GM10248 (cell line): ENCODE data around the gene ZMIZ1.

Experiments
- CTCF ChIA-PET: fragments of 300-600 bp; sonication (Branson Sonifier 250); formaldehyde crosslinking; extraction: SDS; loops from one replicate; lab custom pipeline; 2021; ENCODE audit warnings: antibody characterized with exemption; lab: Yijun Ruan, JAX
- POLR2A ChIA-PET: fragments of 350-650 bp; sonication (Branson Sonifier 250); formaldehyde crosslinking; extraction: SDS; loops from one replicate; lab custom pipeline; 2020; ENCODE audit warnings: antibody characterized with exemption; lab: Yijun Ruan, JAX
- DNase-seq: peaks from one replicate; pipeline ENCODE4 v3.0.0; 2012; ENCODE audit errors: extremely low spot score
- CTCF ChIP-seq: IDR thresholded peaks from 2 replicates; pipeline ENCODE4 v1.5.1; 2012; ENCODE audit warnings: mild to moderate bottlenecking, low read depth; ENCODE audit errors: extremely low read depth, missing control alignments, control extremely low read depth

ZMIZ1 gene

GRCh38 chr10:79310200-79310865 lies 241.6 kb downstream of the ZMIZ1 start:
- CTCF ChIA-PET, result no interaction called here

GRCh38 chr10:79310911-79311573 lies 242.3 kb downstream of the ZMIZ1 start:
- DNase-seq, result no peak
- CTCF ChIA-PET, result no interaction called here
- POLR2A ChIA-PET, result no interaction called here
- TF ChIP-seq CTCF, result no peak

More at GRCh38 chr10:79310200-79310865, 241.6 kb downstream of the ZMIZ1 start:
- TF ChIP-seq CTCF, result no peak
- no peak for DNase-seq
- POLR2A ChIA-PET, result no interaction called here

GRCh38 chr10:79311581-79312407 lies 243.0 kb downstream of the ZMIZ1 start:
- ChIA-PET POLR2A (no interaction called here), CTCF (no interaction called here)
- no peak for DNase-seq
- TF ChIP-seq CTCF, result no peak

- ChIA-PET CTCF (no interaction called here), POLR2A (no interaction called here)
- DNase-seq, result no peak
- TF ChIP-seq CTCF, result no peak
These were observed 243.9 kb downstream of the ZMIZ1 start for GRCh38 chr10:79312601-79313187.

GRCh38 chr10:79313320-79313719 lies 244.6 kb downstream of the ZMIZ1 start:
- POLR2A ChIA-PET, result no interaction called here
- DNase-seq, result no peak
- no peak for TF ChIP-seq CTCF
- CTCF ChIA-PET, result no interaction called here

- no peak for DNase-seq
- ChIA-PET POLR2A (no interaction called here), CTCF (no interaction called here)
- no peak for TF ChIP-seq CTCF
These were observed 245.2 kb downstream of the ZMIZ1 start for GRCh38 chr10:79313911-79314439.
